SK-N-SH treated with all-trans-retinoic acid at 6 μM for 48 hours (cell line): ENCODE results near the gene C19orf53.
"Not testable (repeated sequence)": the region's sequence is repeated elsewhere in the genome, so short reads cannot be mapped to it uniquely, and the experiment has no call there.

Experiments used
- ATAC-seq: fragments of 200-7000 bp; cut with Tn5 transposase; 3 replicates; pipeline ENCODE4 v1.9.1; 2020; ENCODE audit warnings: mild to moderate bottlenecking, moderate library complexity
- ARNTL ChIP-seq: fragments of 450-650 bp; formaldehyde crosslinking; IDR thresholded peaks from 2 replicates; pipeline ENCODE4 v1.5.0; 2020; ENCODE audit warnings: low read depth, mild to moderate bottlenecking, moderate library complexity, borderline replicate concordance
- BACH2 ChIP-seq: fragments of 250-450 bp; sonication (Bioruptor Pico); IDR thresholded peaks from 2 replicates; pipeline ENCODE4 v1.9.0; 2021; ENCODE audit warnings: mild to moderate bottlenecking, borderline replicate concordance
- CSDC2 ChIP-seq: fragments of 250-450 bp; sonication (Bioruptor Pico); IDR thresholded peaks from 2 replicates; pipeline ENCODE4 v1.5.0; 2020; ENCODE audit warnings: mild to moderate bottlenecking, moderate library complexity
- ESRRG ChIP-seq: fragments of 250-450 bp; sonication (Bioruptor Pico); IDR thresholded peaks from 2 replicates; pipeline ENCODE4 v1.6.1; 2021; ENCODE audit warnings: mild to moderate bottlenecking
- ISL1 ChIP-seq: fragments of 250-450 bp; sonication (Bioruptor Pico); IDR thresholded peaks from 2 replicates; pipeline ENCODE4 v2.1.2; 2022; ENCODE audit warnings: mild to moderate bottlenecking, moderate library complexity
- PPARA ChIP-seq: fragments of 250-450 bp; sonication (Bioruptor Pico); IDR thresholded peaks from 2 replicates; pipeline ENCODE4 v1.5.0; 2020; ENCODE audit warnings: mild to moderate bottlenecking, borderline replicate concordance
- RARB ChIP-seq: fragments of 250-450 bp; sonication (Bioruptor Pico); IDR thresholded peaks from 2 replicates; pipeline ENCODE4 v1.8.0; 2021; ENCODE audit warnings: mild to moderate bottlenecking, moderate library complexity
- TCF4 ChIP-seq: fragments of 250-450 bp; sonication (Bioruptor Pico); IDR thresholded peaks from 2 replicates; pipeline ENCODE4 v1.8.0; 2021; ENCODE audit warnings: mild to moderate bottlenecking, moderate library complexity, borderline replicate concordance
- TOX ChIP-seq: fragments of 250-450 bp; sonication (Bioruptor Pico); IDR thresholded peaks from 2 replicates; pipeline ENCODE4 v1.8.0; 2021; ENCODE audit warnings: mild to moderate bottlenecking, moderate library complexity, borderline replicate concordance
- ZC3H10 ChIP-seq: fragments of 250-450 bp; sonication (Bioruptor Pico); IDR thresholded peaks from 2 replicates; pipeline ENCODE4 v1.5.1; 2021; ENCODE audit warnings: mild to moderate bottlenecking, moderate library complexity
- ZFP30 ChIP-seq: fragments of 450-650 bp; formaldehyde crosslinking; IDR thresholded peaks from 2 replicates; pipeline ENCODE4 v1.5.0; 2022; ENCODE audit warnings: mild to moderate bottlenecking, moderate library complexity
- ZNF565 ChIP-seq: fragments of 450-650 bp; formaldehyde crosslinking; conservative IDR thresholded peaks from 2 replicates; pipeline ENCODE4 v1.5.0; 2020; ENCODE audit warnings: low read depth, mild to moderate bottlenecking, moderate library complexity
- ZNF70 ChIP-seq: fragments of 450-650 bp; formaldehyde crosslinking; IDR thresholded peaks from 2 replicates; pipeline ENCODE4 v1.5.0; 2020; ENCODE audit warnings: mild to moderate bottlenecking, moderate library complexity
- ZNF8 ChIP-seq: fragments of 450-650 bp; formaldehyde crosslinking; IDR thresholded peaks from 2 replicates; pipeline ENCODE4 v1.5.0; 2020; ENCODE audit warnings: mild to moderate bottlenecking, moderate library complexity
- TF ChIP-seq, protein P1 (sequence below): fragments of 250-450 bp; sonication (Bioruptor Pico); IDR thresholded peaks from 2 replicates; pipeline ENCODE4 v1.8.0; 2020; ENCODE audit warnings: mild to moderate bottlenecking, moderate library complexity, borderline replicate concordance
- TF ChIP-seq, protein P2 (sequence below): fragments of 250-450 bp; sonication (Bioruptor Pico); IDR thresholded peaks from 2 replicates; pipeline ENCODE4 v1.5.1; 2021; ENCODE audit warnings: mild to moderate bottlenecking, moderate library complexity
- TF ChIP-seq, protein P3 (sequence below): fragments of 250-450 bp; sonication (Bioruptor Pico); IDR thresholded peaks from 2 replicates; pipeline ENCODE4 v1.8.0; 2021; ENCODE audit warnings: low read depth, mild to moderate bottlenecking, moderate library complexity, borderline replicate concordance
- TF ChIP-seq, protein P4 (sequence below): fragments of 250-450 bp; sonication (Bioruptor Pico); IDR thresholded peaks from 2 replicates; pipeline ENCODE4 v1.5.0; 2020; ENCODE audit warnings: mild to moderate bottlenecking, moderate library complexity
- TF ChIP-seq, protein P5 (sequence below): fragments of 250-450 bp; sonication (Bioruptor Pico); IDR thresholded peaks from 2 replicates; pipeline ENCODE4 v1.5.1; 2020; ENCODE audit warnings: low read depth, mild to moderate bottlenecking, moderate library complexity

Gene C19orf53

DNA sequence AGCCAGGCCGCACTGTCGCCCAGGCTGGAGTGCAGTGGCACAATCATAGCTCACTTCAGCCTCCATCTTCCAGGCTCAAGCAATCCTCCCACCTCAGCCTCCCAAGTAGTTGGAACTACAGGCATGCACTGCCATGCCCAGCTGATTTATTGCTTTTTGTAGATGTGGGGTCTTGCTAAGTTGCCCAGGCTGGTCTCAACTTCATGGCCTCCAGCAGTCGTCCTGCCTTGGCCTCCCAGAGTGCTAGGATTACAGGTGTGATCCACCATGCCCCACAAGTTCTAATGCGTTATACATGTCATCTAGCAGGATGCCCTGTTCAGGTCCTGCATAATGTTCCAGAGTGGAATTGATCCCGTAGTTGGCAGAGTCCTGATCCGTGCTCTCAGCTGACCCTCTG is 4.6 kb downstream of the C19orf53 start:
- ATAC-seq = no peak
- TF ChIP-seq PPARA (CRISPR knock-in tag) = no peak
- no peak for TF ChIP-seq TOX (CRISPR knock-in tag)
- no peak for TF ChIP-seq TCF4 (CRISPR knock-in tag)
- TF ChIP-seq CSDC2 (CRISPR knock-in tag) = no peak
- TF ChIP-seq, protein P1, sequence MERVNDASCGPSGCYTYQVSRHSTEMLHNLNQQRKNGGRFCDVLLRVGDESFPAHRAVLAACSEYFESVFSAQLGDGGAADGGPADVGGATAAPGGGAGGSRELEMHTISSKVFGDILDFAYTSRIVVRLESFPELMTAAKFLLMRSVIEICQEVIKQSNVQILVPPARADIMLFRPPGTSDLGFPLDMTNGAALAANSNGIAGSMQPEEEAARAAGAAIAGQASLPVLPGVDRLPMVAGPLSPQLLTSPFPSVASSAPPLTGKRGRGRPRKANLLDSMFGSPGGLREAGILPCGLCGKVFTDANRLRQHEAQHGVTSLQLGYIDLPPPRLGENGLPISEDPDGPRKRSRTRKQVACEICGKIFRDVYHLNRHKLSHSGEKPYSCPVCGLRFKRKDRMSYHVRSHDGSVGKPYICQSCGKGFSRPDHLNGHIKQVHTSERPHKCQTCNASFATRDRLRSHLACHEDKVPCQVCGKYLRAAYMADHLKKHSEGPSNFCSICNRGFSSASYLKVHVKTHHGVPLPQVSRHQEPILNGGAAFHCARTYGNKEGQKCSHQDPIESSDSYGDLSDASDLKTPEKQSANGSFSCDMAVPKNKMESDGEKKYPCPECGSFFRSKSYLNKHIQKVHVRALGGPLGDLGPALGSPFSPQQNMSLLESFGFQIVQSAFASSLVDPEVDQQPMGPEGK (CRISPR knock-in tag) = no peak
- no peak for TF ChIP-seq ZNF70 (CRISPR knock-in tag)
- TF ChIP-seq, protein P2, sequence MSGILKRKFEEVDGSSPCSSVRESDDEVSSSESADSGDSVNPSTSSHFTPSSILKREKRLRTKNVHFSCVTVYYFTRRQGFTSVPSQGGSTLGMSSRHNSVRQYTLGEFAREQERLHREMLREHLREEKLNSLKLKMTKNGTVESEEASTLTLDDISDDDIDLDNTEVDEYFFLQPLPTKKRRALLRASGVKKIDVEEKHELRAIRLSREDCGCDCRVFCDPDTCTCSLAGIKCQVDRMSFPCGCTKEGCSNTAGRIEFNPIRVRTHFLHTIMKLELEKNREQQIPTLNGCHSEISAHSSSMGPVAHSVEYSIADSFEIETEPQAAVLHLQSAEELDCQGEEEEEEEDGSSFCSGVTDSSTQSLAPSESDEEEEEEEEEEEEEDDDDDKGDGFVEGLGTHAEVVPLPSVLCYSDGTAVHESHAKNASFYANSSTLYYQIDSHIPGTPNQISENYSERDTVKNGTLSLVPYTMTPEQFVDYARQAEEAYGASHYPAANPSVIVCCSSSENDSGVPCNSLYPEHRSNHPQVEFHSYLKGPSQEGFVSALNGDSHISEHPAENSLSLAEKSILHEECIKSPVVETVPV (CRISPR knock-in tag) = no peak
- TF ChIP-seq ARNTL (CRISPR knock-in tag) = no peak
- TF ChIP-seq, protein P3, sequence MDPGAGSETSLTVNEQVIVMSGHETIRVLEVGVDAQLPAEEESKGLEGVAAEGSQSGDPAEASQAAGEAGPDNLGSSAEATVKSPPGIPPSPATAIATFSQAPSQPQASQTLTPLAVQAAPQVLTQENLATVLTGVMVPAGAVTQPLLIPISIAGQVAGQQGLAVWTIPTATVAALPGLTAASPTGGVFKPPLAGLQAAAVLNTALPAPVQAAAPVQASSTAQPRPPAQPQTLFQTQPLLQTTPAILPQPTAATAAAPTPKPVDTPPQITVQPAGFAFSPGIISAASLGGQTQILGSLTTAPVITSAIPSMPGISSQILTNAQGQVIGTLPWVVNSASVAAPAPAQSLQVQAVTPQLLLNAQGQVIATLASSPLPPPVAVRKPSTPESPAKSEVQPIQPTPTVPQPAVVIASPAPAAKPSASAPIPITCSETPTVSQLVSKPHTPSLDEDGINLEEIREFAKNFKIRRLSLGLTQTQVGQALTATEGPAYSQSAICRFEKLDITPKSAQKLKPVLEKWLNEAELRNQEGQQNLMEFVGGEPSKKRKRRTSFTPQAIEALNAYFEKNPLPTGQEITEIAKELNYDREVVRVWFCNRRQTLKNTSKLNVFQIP (CRISPR knock-in tag) = no peak
- TF ChIP-seq BACH2 (CRISPR knock-in tag) = no peak
- TF ChIP-seq ZNF565 (CRISPR knock-in tag) = no peak
- TF ChIP-seq ZFP30 = no peak
- TF ChIP-seq ESRRG = no peak
- no peak for TF ChIP-seq ISL1 (CRISPR knock-in tag)
- no peak for TF ChIP-seq ZC3H10 (CRISPR knock-in tag)
- TF ChIP-seq, protein P4, sequence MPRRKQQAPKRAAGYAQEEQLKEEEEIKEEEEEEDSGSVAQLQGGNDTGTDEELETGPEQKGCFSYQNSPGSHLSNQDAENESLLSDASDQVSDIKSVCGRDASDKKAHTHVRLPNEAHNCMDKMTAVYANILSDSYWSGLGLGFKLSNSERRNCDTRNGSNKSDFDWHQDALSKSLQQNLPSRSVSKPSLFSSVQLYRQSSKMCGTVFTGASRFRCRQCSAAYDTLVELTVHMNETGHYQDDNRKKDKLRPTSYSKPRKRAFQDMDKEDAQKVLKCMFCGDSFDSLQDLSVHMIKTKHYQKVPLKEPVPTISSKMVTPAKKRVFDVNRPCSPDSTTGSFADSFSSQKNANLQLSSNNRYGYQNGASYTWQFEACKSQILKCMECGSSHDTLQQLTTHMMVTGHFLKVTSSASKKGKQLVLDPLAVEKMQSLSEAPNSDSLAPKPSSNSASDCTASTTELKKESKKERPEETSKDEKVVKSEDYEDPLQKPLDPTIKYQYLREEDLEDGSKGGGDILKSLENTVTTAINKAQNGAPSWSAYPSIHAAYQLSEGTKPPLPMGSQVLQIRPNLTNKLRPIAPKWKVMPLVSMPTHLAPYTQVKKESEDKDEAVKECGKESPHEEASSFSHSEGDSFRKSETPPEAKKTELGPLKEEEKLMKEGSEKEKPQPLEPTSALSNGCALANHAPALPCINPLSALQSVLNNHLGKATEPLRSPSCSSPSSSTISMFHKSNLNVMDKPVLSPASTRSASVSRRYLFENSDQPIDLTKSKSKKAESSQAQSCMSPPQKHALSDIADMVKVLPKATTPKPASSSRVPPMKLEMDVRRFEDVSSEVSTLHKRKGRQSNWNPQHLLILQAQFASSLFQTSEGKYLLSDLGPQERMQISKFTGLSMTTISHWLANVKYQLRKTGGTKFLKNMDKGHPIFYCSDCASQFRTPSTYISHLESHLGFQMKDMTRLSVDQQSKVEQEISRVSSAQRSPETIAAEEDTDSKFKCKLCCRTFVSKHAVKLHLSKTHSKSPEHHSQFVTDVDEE (CRISPR knock-in tag) = no peak
- TF ChIP-seq ZNF8 = no peak
- TF ChIP-seq, protein P5, sequence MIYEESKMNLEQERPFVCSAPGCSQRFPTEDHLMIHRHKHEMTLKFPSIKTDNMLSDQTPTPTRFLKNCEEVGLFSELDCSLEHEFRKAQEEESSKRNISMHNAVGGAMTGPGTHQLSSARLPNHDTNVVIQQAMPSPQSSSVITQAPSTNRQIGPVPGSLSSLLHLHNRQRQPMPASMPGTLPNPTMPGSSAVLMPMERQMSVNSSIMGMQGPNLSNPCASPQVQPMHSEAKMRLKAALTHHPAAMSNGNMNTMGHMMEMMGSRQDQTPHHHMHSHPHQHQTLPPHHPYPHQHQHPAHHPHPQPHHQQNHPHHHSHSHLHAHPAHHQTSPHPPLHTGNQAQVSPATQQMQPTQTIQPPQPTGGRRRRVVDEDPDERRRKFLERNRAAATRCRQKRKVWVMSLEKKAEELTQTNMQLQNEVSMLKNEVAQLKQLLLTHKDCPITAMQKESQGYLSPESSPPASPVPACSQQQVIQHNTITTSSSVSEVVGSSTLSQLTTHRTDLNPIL (CRISPR knock-in tag) = no peak
- no peak for TF ChIP-seq RARB (CRISPR knock-in tag)

DNA sequence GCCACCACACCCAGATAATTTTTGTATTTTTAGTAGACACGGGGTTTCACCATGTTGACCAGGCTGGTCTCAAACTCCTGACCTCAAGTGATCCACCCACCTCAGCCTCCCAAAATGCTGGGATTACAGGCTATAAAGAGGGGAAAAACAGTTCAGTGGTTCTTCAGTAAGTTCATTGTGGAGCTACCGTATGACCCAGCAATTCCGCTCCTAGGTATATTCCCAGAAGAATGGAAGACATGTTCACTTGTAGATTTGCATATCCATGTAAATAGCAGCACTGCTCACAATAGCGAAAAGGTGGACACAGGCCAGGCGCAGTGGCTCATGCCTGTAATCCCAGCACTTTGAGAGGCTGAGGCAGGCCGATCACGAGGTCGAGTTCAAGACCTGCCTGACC is 5.5 kb downstream of the C19orf53 start:
- ATAC-seq = not testable (repeated sequence)

DNA sequence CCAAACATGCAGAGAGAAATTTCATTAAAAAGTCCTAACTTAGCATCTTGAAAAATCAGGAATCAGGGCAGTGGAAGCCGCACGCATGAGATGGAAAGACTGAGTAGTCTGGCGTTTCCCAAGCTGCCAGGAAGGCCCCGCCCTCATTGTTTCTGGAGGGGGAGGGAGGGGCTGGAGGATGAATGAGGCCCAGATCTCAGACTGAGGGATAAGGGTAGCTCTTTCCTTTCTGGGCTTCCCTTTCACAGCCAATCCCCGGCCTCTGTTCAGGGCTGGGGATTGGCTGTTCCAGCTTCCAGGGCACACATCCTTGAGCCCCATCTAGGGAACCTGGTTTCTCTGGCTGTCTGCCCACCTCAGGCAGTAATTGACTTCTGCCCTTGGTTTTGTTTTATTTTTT is 7.3 kb downstream of the C19orf53 start:
- peak; percentile 91 for ATAC-seq
- TF ChIP-seq, protein P1 (CRISPR knock-in tag) = peak; percentile 53; the same call in 1 of the 2 replicates
- no peak for TF ChIP-seq RARB (CRISPR knock-in tag)
- no peak for TF ChIP-seq ZNF8
